Amniotic stem cell (primary cell): ENCODE results near the gene DYTN.

Experiments used
- DNase-seq: peaks from one replicate; lab custom pipeline; 2025; lab: John Stamatoyannopoulos, UW

Gene DYTN

GRCh38 chr2:206698811-206699210 lies 19.4 kb downstream of the DYTN start:
- DNase-seq = no peak

DNA sequence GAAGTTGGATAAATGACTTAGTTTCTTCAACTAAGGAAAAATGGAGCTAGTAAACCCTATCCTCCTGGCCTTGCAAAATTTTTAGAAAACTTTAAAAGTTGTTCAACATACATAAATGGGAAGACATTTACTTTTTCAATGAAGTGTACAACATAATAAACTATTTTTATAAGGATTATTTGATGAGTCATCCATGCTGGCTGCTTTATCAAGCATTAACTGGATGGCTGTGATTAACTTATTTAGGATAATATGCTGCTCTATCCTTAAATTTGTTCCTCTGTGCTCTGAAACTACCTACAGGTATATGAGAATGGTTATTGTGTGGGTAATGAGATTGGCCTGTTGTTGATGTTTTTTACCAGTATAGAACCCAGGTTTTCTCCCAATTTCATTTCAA lies 21.3 kb downstream of the DYTN start:
- DNase-seq = no peak

DNA sequence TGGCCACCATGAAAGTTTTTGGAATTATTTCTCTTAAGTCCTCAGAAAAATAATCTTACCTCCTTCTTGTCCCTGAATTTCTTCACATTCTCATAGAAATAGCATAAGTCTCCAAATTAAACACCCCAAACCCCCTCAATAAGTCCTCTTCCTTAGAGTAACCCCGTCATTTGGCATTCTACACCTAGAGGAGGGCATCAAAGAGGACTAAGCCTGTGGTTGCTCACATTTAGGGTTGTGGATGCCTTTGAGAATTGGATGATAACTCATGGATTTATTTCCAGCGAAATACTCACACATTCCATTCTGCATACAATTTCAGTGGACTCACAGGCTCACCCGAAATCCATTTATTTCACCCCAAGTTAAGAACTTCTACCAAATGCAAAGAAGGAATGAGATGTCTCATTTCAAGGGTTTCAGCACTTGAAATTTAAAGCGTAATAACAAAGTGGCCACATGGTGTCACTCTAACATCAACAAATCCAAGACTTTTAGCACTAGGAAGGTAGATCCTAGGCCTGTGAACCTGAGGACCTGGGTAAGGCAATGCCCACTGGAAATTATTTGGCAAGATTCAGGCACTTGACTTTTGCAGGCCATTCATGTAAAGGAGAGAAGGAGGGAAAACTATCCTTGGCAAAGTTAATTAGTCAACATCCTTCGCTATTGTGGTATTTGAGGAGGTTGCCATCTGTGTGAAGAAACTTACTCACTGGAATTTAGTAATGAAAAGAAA lies 24.6 kb downstream of the DYTN start:
- peak; percentile 21 for DNase-seq

DNA sequence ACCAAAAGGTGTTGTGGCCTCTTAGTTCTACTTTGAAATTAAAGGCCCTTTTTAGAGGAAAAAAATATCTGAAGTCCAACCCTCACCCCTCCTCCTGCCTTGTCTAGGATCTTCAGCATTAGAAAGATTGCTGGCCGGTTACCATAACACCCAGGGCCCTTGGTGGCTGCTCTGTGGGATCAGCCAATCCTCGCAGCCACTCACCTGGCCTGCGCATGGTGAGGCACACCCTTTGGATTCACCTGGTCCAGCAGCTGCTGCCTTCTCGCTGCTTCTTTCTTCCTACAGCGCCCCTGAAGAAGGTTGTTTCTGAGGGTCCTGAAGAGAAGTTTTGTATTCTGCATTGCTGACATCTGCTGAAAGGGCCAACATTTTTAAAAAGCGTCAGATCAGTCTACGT lies 25.2 kb downstream of the DYTN start:
- DNase-seq = no peak

GRCh38 chr2:206688990-206689389 lies 29.2 kb downstream of the DYTN start:
- no peak for DNase-seq

- no peak for DNase-seq
Measured at GRCh38 chr2:206688453-206688852, 29.7 kb downstream of the DYTN start.

DNA sequence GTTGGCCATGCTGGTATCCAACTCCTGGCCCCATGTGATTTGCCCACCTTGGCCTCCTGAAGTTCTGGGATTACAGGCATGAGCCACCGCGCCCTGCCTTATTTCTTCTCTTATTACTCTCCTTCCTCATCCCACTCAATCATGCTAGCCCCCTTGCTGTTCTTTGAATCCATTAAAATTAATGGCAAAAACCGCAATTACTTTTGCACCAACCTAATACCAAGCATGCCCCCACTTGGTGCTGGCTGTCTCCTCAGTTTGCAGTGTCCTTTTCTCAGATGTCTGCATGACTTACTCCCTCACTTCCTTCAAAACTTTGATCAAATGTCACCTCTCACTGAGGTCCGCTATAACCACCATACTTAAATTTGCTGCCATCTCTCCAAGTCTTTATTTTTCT lies 34.6 kb downstream of the DYTN start:
- DNase-seq = no peak

DNA sequence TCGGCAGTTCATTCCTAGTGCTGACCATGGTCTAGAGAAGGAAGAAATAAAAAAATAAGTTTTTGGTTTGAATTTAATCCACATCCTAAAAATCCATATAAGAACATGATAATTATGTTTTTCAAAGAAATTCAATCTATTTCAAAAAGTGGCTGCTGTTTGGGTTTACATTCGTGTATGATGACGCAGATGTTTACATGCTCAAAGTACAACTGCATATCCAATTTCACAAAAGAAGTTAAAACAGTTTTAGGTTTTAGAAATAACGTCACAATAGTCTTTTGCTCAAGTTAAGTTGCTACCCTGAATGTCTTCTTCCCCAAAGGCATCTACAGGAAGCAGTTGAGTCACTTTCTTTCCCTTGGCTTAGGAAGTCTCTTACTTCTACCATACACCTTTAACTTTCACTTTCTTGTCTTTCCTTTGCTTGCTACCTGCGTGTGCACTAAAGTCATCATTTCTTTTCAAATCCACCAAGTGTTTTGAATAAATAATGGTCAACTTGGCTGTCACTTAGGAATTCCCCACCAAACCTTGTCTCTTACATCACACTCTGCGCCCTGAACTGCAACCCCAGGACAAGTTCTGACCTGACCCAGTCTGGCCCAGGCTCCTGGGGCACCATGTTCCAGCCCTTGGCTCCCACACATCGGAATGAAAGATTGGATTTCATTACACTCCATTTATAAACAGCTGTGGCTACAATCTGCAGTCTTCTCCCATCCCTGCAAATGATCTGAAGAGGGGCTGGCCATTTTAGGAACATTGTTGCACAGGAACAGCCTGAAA lies 47.5 kb downstream of the DYTN start:
- no peak for DNase-seq

- DNase-seq = no peak
Measured at GRCh38 chr2:206665251-206665650, 52.9 kb downstream of the DYTN start.

- no peak for DNase-seq
Measured at GRCh38 chr2:206657087-206657486, 61.1 kb downstream of the DYTN start.

DNA sequence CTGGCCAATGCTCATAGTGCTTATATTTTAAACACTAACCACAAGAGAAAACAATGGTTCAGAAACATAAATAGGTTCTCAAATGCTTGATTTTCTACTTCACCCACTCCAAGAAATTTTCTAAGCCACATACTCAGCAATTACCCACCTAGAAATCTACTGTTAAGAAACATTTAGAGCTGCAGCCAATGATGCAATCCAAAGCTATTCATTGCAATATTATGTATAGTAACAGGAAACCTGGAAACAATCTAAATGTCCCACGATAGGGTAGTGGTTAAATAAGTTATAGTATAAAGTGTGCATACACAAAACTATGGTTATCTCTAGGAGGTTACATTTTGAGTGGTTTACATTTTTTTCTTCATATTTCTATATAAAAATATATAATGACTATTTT lies 70.2 kb downstream of the DYTN start:
- DNase-seq = no peak

DNA sequence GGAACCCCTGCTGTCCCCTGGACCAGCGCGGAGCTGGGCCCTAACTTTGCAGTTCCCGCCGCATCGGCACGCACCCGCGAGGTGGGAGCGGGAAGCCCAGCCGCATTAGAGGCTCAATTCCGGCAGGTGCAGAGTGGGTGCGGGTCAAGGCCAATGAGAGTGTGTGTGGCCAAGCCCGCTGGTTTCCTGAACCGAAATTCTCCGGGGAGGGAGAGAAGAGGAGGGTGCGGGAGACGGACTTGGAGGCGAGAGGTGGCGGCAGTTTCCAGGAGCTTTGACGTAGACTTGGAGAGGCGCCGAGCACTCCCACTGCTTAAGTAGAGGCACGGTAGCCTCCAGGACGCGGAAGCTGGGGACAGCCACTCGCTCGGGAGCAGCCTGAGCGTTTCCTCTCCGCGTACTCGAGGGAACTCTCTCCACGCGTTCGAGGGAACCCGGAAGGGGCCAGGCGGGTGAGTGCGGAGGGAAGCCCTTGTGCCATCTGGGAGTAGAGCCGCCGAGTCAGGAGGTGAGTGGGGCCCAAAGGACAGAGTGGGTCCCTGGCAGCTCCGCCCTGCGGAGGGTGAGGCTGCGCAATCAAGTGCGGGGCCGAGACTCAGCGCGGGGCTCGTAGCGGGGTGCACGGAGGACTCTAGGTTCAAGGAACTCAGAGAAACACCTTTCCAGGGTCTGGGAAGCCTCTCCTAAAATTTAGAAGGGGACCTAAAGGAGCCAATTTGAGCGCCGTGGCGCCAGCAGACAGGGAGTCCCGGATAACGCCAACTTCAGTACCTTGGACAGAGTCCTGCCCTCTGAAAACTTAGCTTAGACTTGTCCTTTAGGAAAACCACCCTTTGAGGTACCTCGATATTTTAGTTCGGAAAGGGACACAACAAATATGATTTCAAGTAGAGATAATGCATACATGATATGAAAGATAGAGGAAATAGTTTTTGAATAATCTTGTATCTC lies 75.8 kb downstream of the DYTN start, which contains the start of gene FAM237A:
Gene FAM237A, plus strand, starts transcription at position 413 of the 951 bp plus-strand sequence. CDS start 1,750 bp downstream, outside the sequence.
- DNase-seq = peak; percentile 21

DNA sequence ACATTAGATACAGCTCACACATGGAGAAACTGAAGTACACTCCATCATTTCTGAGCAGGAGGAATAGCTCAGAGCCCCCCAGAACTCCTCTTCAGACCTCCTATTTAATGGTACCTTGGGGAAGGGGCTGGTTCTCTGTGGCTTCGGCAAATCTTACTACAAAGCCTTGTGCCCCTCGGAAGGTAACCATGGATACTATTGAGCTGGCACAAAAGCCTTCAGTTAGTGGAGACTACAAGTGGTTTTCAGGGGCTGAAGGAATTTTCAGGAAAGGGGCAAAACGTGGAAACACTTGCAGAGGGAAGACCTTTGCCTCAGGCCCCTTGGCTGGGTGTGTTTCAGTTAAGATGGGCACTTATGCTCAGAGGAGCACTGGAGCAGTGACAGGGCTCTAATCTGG lies 77.0 kb downstream of the DYTN start:
- DNase-seq = no peak

- DNase-seq = no peak
Measured at GRCh38 chr2:206639636-206640035, 78.6 kb downstream of the DYTN start.

GRCh38 chr2:206635015-206635414 lies 83.2 kb downstream of the DYTN start:
- no peak for DNase-seq

- DNase-seq = no peak
Measured at GRCh38 chr2:206631340-206631739, 86.9 kb downstream of the DYTN start.

DNA sequence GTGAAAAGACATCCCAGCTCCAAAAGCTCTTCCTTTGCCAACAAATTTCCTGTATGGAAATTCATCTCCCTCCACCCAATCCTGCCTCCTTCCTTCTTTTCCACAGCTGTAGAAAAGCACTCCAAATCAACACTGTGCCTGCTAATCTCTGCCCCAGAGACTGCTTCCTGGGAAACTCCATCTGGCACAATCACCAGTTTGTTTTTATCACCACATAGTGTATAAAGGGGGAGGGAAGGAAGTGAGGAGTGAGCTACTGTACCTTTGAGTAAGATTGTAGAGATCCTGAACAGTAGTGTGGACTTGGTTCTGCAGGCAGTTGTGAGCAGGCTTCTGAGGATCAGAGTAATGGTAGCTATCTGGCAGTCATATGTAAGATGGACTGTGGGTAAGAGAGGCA lies 90.6 kb downstream of the DYTN start:
- DNase-seq = no peak

- no peak for DNase-seq
Measured at GRCh38 chr2:206626108-206626507, 92.1 kb downstream of the DYTN start.

GRCh38 chr2:206619011-206619410 lies 99.2 kb downstream of the DYTN start:
- no peak for DNase-seq

DNA sequence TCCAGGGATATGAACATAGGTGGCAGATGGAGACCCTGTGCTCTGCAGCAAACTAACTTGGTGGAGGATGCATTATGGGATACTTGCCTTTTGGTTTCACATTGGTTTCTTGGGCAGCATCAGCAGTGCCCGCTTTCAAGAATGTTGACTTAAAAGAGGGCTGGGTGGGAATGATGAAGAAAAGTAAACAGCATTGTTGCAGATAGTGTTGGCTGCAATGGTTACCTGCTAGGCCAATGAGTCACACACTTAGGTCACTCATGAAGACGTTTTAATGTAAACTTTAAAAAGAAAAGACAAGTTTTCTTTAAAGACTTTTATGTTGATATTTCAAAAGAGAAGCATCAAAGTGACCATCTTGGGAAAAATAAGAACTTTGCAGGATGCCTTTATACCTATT lies 102.0 kb downstream of the DYTN start:
- no peak for DNase-seq

DNA sequence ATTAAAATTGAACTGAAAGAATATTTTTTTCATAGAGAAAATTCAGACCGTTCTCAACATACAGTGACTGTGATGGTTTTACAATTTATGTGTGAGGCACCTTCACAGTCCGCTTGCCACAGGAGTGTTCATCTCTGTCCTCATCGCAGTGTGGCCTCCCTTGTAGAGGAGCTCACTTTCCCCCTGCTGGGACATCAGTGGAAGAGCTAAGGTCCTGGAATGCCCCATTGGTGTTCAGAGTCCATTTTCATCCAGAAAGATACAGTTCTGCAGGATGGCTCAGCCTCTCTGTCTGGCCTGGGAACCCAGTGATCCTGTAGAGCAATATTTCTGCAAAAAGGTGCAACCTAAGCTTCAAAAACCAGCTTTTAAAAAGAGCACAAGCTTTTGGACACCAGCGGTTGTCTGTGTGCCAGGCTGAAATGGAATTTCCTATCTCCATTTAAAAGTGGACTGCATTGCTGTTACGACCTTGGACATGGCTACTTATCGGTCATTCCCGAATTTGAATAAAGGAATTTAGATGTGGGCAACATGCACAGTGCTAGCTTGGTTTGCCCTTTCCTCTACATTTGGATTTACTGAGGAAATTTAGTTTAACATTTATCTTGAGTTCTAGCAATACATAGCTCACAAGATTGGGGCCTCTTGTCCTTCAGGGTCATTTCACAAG lies 102.6 kb downstream of the DYTN start:
- no peak for DNase-seq

GRCh38 chr2:206614811-206615210 lies 103.4 kb downstream of the DYTN start:
- DNase-seq = no peak
